Keratinocyte (primary cell): ENCODE data around the gene FAP. TPM values are rescaled to one million over a fixed set of nuclear protein-coding genes. Genes with fewer than 3 reads are reported as not detected.

Experiments used
- DNase-seq: peaks from one replicate; pipeline ENCODE4 v3.0.0-alpha.2; 2011; ENCODE audit warnings: low read depth, missing footprints, low spot score
- FAIRE-seq: peaks from 2 replicates; lab custom pipeline; 2011; peaks lifted over from hg19 to GRCh38; lab: Jason Lieb, UNC
- H2AFZ ChIP-seq: 2 replicates; pipeline ENCODE4 v1.6.0; 2012; ENCODE audit warnings: low read length, control low read depth, inconsistent platforms; ENCODE audit not compliant: control insufficient read depth
- H3K27ac ChIP-seq: 2 replicates; pipeline ENCODE4 v1.5.1; 2011; ENCODE audit warnings: low read length; ENCODE audit not compliant: control insufficient read depth, insufficient read depth
- H3K27me3 ChIP-seq: 3 replicates; pipeline ENCODE4 v1.6.0; 2011; ENCODE audit warnings: low read length; ENCODE audit not compliant: control insufficient read depth, insufficient read depth; ENCODE audit errors: extremely low read depth
- H3K36me3 ChIP-seq, 2 experiments: 2 replicates in 1 of 2; 3 replicates in 1 of 2; pipeline ENCODE4 v1.5.1; 2011; ENCODE audit warnings: low read length in 2 of 2, mild to moderate bottlenecking in 1 of 2; ENCODE audit not compliant: control insufficient read depth in 2 of 2, insufficient read depth in 2 of 2; ENCODE audit errors: extremely low read depth in 1 of 2
- H3K4me1 ChIP-seq: 3 replicates; pipeline ENCODE4 v1.5.1; 2011; ENCODE audit warnings: low read length; ENCODE audit not compliant: control insufficient read depth, insufficient read depth; ENCODE audit errors: extremely low read depth
- H3K4me2 ChIP-seq: 3 replicates; pipeline ENCODE4 v1.6.0; 2011; ENCODE audit warnings: low read depth, low read length; ENCODE audit not compliant: control insufficient read depth, insufficient read depth; ENCODE audit errors: extremely low read depth
- H3K4me3 ChIP-seq, 3 experiments: fragments of 200-600 bp in 1 of 3; sonication (generic) in 1 of 3; 2 replicates in 2 of 3; 3 replicates in 1 of 3; pipeline ENCODE4 v1.5.1; 2011 to 2016; ENCODE audit warnings: low read length in 3 of 3, mild to moderate bottlenecking in 3 of 3, control low read depth in 2 of 3, inconsistent platforms in 1 of 3, low read depth in 1 of 3, mixed read lengths in 1 of 3, mixed run types in 1 of 3, moderate library complexity in 1 of 3; ENCODE audit not compliant: control insufficient read depth in 2 of 3, insufficient read depth in 2 of 3; ENCODE audit errors: extremely low read depth in 1 of 3
- H3K79me2 ChIP-seq: 2 replicates; pipeline ENCODE4 v1.6.0; 2012; ENCODE audit warnings: low read length; ENCODE audit not compliant: control insufficient read depth, insufficient read depth
- H3K9ac ChIP-seq: 3 replicates; pipeline ENCODE4 v1.6.0; 2011; ENCODE audit warnings: low read length; ENCODE audit not compliant: control insufficient read depth, insufficient read depth; ENCODE audit errors: extremely low read depth
- H3K9me1 ChIP-seq: 3 replicates; pipeline ENCODE4 v1.6.0; 2011; ENCODE audit warnings: low read length; ENCODE audit not compliant: control insufficient read depth, insufficient read depth; ENCODE audit errors: extremely low read depth
- H3K9me3 ChIP-seq: 2 replicates; pipeline ENCODE4 v1.5.1; 2012; ENCODE audit warnings: low read depth, low read length; ENCODE audit not compliant: control insufficient read depth
- H4K20me1 ChIP-seq: 3 replicates; pipeline ENCODE4 v1.6.0; 2011; ENCODE audit warnings: low read length; ENCODE audit not compliant: control insufficient read depth, insufficient read depth; ENCODE audit errors: extremely low read depth
- EZH2 ChIP-seq: IDR thresholded peaks from one replicate; pipeline ENCODE4 v1.6.1; 2012; ENCODE audit warnings: inconsistent platforms, mild to moderate bottlenecking, low read length, moderate library complexity
- dilution Hi-C: fragments of 300-500 bp; cut with MboI; formaldehyde crosslinking; loops from one replicate; pipeline ENCODE4 v1.7.0; 2020; ENCODE audit warnings: low sequenced_read_pairs; ENCODE audit not compliant: extremely low pct_ligation_motif_present
- polyA plus RNA-seq, 5 experiments: library from polyadenylated mRNA; depleted of rRNA in 3 of 5; stranded (reverse) in 3 of 5; stranded (forward) in 1 of 5; unstranded in 1 of 5; fragments of >200 nt; gene quantifications; 1 replicate in 1 of 5; 2 replicates in 3 of 5; 3 replicates in 1 of 5; pipeline versions ENCODE4 v1.2.1 to v1.2.3, GENCODE V29; 2011 to 2012; ENCODE audit warnings: missing spikeins in 2 of 5, low read depth in 1 of 5, low replicate concordance in 1 of 5
- TF ChIP-seq, protein P1 (sequence below), 3 experiments: IDR thresholded peaks in 1 of 3; conservative IDR thresholded peaks in 1 of 3; optimal IDR thresholded peaks in 1 of 3; 2 replicates in 2 of 3; 3 replicates in 1 of 3; pipeline versions ENCODE3 to v1.5.1; 2011; ENCODE audit warnings: low read length in 3 of 3, mild to moderate bottlenecking in 3 of 3, moderate library complexity in 2 of 3, control low read depth in 1 of 3, inconsistent platforms in 1 of 3; ENCODE audit not compliant: insufficient read depth in 2 of 3; ENCODE audit errors: extremely low read depth in 1 of 3

FAP gene
- polyA plus RNA-seq, 1 donor (not counting 4 experiments of a cell fraction or from before 2014, with no cell fraction given) = 8.5 TPM

DNA sequence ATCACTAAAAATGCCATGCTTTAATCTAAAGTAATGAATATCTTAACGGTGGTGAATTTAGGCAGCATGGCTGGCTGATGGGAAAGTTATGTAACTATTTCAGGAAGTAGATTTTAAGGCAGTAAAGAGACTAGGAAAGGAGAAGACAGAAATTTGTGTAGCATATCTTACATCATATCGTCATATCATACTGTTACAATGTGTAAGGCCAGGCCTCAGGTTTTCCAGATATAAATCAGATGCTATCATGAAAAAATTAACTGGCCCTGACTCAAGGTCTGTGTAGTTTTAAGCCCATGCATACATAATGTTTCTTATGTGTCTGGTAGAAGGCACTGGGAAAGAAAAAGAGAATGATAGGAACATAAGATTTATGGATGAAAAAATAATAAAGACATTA is 8.9 kb upstream of the FAP start:
- H4K20me1 ChIP-seq = no peaks in the 10 kb centered on the region
- H3K9me1 ChIP-seq = no peaks in the 10 kb centered on the region
- no peak for DNase-seq
- no peak overlapping the region for H2AFZ ChIP-seq
- H3K4me3 ChIP-seq = no peak overlapping the region
- H3K9me3 ChIP-seq = peaks cover 2% of the 10 kb centered on the region
- no peak overlapping the region for H3K4me2 ChIP-seq
- H3K79me2 ChIP-seq = no peaks in the 10 kb centered on the region
- no peak overlapping the region for H3K9ac ChIP-seq
- peaks cover 7% of the 10 kb centered on the region for H3K4me1 ChIP-seq
- H3K27me3 ChIP-seq = no peaks in the 10 kb centered on the region
- no peak overlapping the region for H3K27ac ChIP-seq
- no peak for FAIRE-seq
- no peak for TF ChIP-seq EZH2
- TF ChIP-seq, protein P1, sequence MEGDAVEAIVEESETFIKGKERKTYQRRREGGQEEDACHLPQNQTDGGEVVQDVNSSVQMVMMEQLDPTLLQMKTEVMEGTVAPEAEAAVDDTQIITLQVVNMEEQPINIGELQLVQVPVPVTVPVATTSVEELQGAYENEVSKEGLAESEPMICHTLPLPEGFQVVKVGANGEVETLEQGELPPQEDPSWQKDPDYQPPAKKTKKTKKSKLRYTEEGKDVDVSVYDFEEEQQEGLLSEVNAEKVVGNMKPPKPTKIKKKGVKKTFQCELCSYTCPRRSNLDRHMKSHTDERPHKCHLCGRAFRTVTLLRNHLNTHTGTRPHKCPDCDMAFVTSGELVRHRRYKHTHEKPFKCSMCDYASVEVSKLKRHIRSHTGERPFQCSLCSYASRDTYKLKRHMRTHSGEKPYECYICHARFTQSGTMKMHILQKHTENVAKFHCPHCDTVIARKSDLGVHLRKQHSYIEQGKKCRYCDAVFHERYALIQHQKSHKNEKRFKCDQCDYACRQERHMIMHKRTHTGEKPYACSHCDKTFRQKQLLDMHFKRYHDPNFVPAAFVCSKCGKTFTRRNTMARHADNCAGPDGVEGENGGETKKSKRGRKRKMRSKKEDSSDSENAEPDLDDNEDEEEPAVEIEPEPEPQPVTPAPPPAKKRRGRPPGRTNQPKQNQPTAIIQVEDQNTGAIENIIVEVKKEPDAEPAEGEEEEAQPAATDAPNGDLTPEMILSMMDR (optimal IDR thresholded peaks at IDR 0.05 in 1 of 3, IDR thresholded peaks at IDR 0.05 in 1 of 3, conservative IDR thresholded peaks at IDR 0.05 in 1 of 3; ENCODE audit: extremely low read depth in 1 of 3, insufficient read depth in 2 of 3, low read length in 3 of 3) = no peak
- dilution Hi-C loops = no loop called here
- H3K36me3 ChIP-seq = no peaks in the 10 kb centered on the region

DNA sequence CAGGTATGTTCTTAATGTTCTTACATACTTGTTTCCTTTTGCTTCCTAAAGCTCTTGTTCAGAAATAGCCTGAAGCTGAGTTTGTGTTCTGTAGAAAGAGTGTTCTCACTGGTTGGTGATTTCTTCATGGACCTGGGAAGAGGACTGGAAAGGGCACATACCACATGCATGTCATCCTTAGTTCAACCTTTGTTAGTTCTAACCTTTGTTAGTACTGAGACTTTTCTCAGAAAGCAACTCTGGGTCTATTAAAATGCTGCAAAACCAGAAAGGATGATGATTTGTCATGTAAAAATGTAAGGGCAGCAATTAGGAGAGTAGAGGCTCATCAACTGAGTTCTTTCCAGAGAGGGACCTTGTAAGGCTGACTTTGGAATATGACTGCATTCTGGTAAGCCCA is 2.5 kb upstream of the FAP start:
- peak; percentile 96 for FAIRE-seq
- no peaks in the 10 kb centered on the region for H3K9me1 ChIP-seq
- dilution Hi-C loops = no loop called here
- H3K27ac ChIP-seq = peak overlapping the region; percentile 93
- H3K9me3 ChIP-seq = peaks cover 2% of the 10 kb centered on the region
- TF ChIP-seq, protein P1 (optimal IDR thresholded peaks at IDR 0.05 in 1 of 3, IDR thresholded peaks at IDR 0.05 in 1 of 3, conservative IDR thresholded peaks at IDR 0.05 in 1 of 3; ENCODE audit: extremely low read depth in 1 of 3, insufficient read depth in 2 of 3, low read length in 3 of 3) = no peak
- TF ChIP-seq EZH2 = no peak
- peak overlapping the region; percentile 75 for H3K4me2 ChIP-seq
- no peaks in the 10 kb centered on the region for H3K79me2 ChIP-seq
- peaks cover 45% of the 10 kb centered on the region for H3K4me1 ChIP-seq
- no peaks in the 10 kb centered on the region for H3K36me3 ChIP-seq
- no peaks in the 10 kb centered on the region for H4K20me1 ChIP-seq
- no peak overlapping the region for H2AFZ ChIP-seq
- no peaks in the 10 kb centered on the region for H3K27me3 ChIP-seq
- H3K4me3 ChIP-seq = peak overlapping the region; percentile 38 to 73 (median 44)
- peak; percentile 84 for DNase-seq
- H3K9ac ChIP-seq = peak overlapping the region; percentile 66
